B cell (primary cell): ENCODE data around the gene POMZP3.
"Not testable (repeated sequence)": the region's sequence is repeated elsewhere in the genome, so short reads cannot be mapped to it uniquely, and the experiment has no call there.

Source experiments
- EZH2 ChIP-seq: IDR thresholded peaks from 2 replicates; pipeline ENCODE4 v1.6.1; 2012; ENCODE audit warnings: borderline replicate concordance, low read depth, mild to moderate bottlenecking, moderate library complexity, low read length; ENCODE audit not compliant: insufficient read depth, poor library complexity, severe bottlenecking
- TF ChIP-seq, protein P1 (sequence below): fragments of 200-600 bp; IDR thresholded peaks from one replicate; pipeline ENCODE4 v1.8.0; 2022; ENCODE audit warnings: antibody characterized with exemption, mild to moderate bottlenecking

DNA sequence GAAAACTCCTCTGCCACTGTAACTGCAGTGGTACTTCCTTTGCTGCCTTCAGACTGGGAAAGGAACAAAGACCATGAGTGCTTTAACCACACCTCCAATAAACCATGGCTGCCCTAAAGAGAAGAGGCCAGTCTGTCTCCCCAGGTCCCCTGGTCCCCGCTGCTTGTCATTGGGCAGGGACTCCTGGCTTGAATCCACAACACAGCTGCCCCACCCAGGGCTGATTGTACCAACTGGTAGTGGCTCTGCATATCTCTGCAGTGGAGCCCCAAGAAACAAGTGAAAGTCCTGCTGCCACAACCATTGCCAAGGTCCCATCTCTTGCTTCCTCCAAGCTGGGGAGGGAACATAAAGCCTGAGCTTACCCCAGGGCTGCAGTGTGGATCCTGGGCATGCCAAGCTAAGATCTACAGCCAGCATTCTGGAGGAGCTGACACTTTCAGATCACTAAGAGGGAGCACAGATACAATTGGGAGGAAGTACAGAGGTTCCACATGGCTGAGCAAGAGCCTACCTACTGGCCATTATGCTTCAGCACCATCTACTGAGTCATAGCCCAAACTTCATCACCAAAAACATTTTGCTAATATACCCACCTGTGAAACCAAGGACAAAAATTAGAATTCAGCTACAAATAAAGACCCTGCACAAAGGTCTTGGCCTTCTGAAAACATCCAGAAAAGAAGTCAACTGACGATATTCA lies 35.3 kb downstream of the POMZP3 start:
- TF ChIP-seq, protein P1, sequence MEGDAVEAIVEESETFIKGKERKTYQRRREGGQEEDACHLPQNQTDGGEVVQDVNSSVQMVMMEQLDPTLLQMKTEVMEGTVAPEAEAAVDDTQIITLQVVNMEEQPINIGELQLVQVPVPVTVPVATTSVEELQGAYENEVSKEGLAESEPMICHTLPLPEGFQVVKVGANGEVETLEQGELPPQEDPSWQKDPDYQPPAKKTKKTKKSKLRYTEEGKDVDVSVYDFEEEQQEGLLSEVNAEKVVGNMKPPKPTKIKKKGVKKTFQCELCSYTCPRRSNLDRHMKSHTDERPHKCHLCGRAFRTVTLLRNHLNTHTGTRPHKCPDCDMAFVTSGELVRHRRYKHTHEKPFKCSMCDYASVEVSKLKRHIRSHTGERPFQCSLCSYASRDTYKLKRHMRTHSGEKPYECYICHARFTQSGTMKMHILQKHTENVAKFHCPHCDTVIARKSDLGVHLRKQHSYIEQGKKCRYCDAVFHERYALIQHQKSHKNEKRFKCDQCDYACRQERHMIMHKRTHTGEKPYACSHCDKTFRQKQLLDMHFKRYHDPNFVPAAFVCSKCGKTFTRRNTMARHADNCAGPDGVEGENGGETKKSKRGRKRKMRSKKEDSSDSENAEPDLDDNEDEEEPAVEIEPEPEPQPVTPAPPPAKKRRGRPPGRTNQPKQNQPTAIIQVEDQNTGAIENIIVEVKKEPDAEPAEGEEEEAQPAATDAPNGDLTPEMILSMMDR: not testable (repeated sequence)
- not testable (repeated sequence) for TF ChIP-seq EZH2
